ENCODE data around the gene CDH13.

The CDH13 gene

DNA sequence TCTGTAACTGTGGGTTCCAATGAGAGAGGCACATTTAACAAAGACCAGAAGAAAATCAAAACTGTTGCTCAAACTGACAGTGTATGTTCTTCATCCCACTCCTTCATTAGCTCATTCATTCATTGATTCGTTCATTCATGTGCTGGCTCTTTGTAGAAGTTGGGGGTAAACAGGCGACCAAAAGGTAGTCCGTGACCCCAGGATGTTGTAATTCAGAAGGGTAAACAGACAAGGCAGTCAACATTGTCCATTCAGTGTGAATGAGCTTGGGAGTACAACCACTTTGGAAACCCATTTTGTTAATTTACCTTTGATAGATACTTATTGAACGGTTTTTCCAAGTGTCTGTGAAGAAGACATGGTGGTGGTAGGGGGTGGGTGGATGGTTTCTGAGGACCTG lies 26.1 kb downstream of the CDH13 start:
- ChIA-PET CTCF (interaction anchor here (0.6 to 7.1 kb wide), 6 partner anchors 12 to 779 kb away, joined by 3 to 55 read pairs (median 3); no protein-coding TSS in a partner anchor), POLR2A (interaction anchor here (0.6 kb wide), 1 partner anchor 792 kb away, joined by 5 read pairs; no protein-coding TSS in a partner anchor)
- Histone ChIP-seq H3K27ac (ENCODE audit: extremely low read depth, low read depth, low read length) (no peak overlapping the region), H3K9me3 (ENCODE audit: control insufficient read depth, insufficient read depth, low read depth, low read length) (no peaks in the 10 kb centered on the region), H3K4me3 (ENCODE audit: low read depth, low read length) (no peak overlapping the region), H3K36me3 (ENCODE audit: control insufficient read depth in 2 of 2, insufficient read depth in 1 of 2, low read length in 2 of 2) (no peaks in the 10 kb centered on the region), H3K4me1 (ENCODE audit: control insufficient read depth, insufficient read depth, low read length) (peaks cover 10% of the 10 kb centered on the region)
- no peak for TF ChIP-seq MEIS1 (CRISPR knock-in tag; IDR thresholded peaks at IDR 0.05; ENCODE audit: borderline replicate concordance)
- no peak for TF ChIP-seq ZEB2 (tag by site-specific recombination; IDR thresholded peaks at IDR 0.05)
- no peak for TF ChIP-seq ZNF366 (tag by site-specific recombination; conservative IDR thresholded peaks at IDR 0.05)
- TF ChIP-seq ZSCAN23 (tag by site-specific recombination; IDR thresholded peaks at IDR 0.05) = no peak
- no peak for TF ChIP-seq ZNF394 (tag by site-specific recombination; IDR thresholded peaks at IDR 0.05; ENCODE audit: borderline replicate concordance)
- TF ChIP-seq ZBTB21 (tag by site-specific recombination; IDR thresholded peaks at IDR 0.05) = no peak
- no peak for TF ChIP-seq BCL11A (tag by site-specific recombination; IDR thresholded peaks at IDR 0.05; ENCODE audit: low read depth)
- TF ChIP-seq ZNF335 (tag by site-specific recombination; conservative IDR thresholded peaks at IDR 0.05) = no peak
- TF ChIP-seq ZNF223 (tag by site-specific recombination; IDR thresholded peaks at IDR 0.05) = no peak
- TF ChIP-seq ZBTB8A (tag by site-specific recombination; IDR thresholded peaks at IDR 0.05) = no peak
- TF ChIP-seq ZBTB48 (tag by site-specific recombination; IDR thresholded peaks at IDR 0.05) = no peak
- TF ChIP-seq MZF1 (tag by site-specific recombination; IDR thresholded peaks at IDR 0.05; ENCODE audit: borderline replicate concordance) = no peak
- TF ChIP-seq ZNF792 (tag by site-specific recombination; IDR thresholded peaks at IDR 0.05) = no peak
- TF ChIP-seq, protein P1, sequence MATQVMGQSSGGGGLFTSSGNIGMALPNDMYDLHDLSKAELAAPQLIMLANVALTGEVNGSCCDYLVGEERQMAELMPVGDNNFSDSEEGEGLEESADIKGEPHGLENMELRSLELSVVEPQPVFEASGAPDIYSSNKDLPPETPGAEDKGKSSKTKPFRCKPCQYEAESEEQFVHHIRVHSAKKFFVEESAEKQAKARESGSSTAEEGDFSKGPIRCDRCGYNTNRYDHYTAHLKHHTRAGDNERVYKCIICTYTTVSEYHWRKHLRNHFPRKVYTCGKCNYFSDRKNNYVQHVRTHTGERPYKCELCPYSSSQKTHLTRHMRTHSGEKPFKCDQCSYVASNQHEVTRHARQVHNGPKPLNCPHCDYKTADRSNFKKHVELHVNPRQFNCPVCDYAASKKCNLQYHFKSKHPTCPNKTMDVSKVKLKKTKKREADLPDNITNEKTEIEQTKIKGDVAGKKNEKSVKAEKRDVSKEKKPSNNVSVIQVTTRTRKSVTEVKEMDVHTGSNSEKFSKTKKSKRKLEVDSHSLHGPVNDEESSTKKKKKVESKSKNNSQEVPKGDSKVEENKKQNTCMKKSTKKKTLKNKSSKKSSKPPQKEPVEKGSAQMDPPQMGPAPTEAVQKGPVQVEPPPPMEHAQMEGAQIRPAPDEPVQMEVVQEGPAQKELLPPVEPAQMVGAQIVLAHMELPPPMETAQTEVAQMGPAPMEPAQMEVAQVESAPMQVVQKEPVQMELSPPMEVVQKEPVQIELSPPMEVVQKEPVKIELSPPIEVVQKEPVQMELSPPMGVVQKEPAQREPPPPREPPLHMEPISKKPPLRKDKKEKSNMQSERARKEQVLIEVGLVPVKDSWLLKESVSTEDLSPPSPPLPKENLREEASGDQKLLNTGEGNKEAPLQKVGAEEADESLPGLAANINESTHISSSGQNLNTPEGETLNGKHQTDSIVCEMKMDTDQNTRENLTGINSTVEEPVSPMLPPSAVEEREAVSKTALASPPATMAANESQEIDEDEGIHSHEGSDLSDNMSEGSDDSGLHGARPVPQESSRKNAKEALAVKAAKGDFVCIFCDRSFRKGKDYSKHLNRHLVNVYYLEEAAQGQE (tag by site-specific recombination; IDR thresholded peaks at IDR 0.05) = no peak
- no peak for TF ChIP-seq ZFP69B (tag by site-specific recombination; IDR thresholded peaks at IDR 0.05)
- TF ChIP-seq, protein P2, sequence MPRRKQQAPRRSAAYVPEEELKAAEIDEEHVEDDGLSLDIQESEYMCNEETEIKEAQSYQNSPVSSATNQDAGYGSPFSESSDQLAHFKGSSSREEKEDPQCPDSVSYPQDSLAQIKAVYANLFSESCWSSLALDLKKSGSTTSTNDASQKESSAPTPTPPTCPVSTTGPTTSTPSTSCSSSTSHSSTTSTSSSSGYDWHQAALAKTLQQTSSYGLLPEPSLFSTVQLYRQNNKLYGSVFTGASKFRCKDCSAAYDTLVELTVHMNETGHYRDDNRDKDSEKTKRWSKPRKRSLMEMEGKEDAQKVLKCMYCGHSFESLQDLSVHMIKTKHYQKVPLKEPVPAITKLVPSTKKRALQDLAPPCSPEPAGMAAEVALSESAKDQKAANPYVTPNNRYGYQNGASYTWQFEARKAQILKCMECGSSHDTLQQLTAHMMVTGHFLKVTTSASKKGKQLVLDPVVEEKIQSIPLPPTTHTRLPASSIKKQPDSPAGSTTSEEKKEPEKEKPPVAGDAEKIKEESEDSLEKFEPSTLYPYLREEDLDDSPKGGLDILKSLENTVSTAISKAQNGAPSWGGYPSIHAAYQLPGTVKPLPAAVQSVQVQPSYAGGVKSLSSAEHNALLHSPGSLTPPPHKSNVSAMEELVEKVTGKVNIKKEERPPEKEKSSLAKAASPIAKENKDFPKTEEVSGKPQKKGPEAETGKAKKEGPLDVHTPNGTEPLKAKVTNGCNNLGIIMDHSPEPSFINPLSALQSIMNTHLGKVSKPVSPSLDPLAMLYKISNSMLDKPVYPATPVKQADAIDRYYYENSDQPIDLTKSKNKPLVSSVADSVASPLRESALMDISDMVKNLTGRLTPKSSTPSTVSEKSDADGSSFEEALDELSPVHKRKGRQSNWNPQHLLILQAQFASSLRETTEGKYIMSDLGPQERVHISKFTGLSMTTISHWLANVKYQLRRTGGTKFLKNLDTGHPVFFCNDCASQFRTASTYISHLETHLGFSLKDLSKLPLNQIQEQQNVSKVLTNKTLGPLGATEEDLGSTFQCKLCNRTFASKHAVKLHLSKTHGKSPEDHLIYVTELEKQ (tag by site-specific recombination; IDR thresholded peaks at IDR 0.05; ENCODE audit: borderline replicate concordance) = no peak
- TF ChIP-seq, protein P3, sequence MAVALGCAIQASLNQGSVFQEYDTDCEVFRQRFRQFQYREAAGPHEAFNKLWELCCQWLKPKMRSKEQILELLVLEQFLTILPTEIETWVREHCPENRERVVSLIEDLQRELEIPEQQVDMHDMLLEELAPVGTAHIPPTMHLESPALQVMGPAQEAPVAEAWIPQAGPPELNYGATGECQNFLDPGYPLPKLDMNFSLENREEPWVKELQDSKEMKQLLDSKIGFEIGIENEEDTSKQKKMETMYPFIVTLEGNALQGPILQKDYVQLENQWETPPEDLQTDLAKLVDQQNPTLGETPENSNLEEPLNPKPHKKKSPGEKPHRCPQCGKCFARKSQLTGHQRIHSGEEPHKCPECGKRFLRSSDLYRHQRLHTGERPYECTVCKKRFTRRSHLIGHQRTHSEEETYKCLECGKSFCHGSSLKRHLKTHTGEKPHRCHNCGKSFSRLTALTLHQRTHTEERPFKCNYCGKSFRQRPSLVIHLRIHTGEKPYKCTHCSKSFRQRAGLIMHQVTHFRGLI (tag by site-specific recombination; IDR thresholded peaks at IDR 0.05) = no peak
- TF ChIP-seq GLI2 (tag by site-specific recombination; IDR thresholded peaks at IDR 0.05; ENCODE audit: borderline replicate concordance, low read depth) = no peak
- TF ChIP-seq ZNF2 (tag by site-specific recombination; IDR thresholded peaks at IDR 0.05) = no peak

All from HEK293 (cell line).